Immature natural killer cell (primary cell): ENCODE data around the gene KATNA1. TPM values are rescaled to one million over a fixed set of nuclear protein-coding genes. Genes with fewer than 3 reads are reported as not detected.
"Not testable (repeated sequence)": the region's sequence is repeated elsewhere in the genome, so short reads cannot be mapped to it uniquely, and the experiment has no call there.

ENCODE experiments used
- DNase-seq, 3 donors: peaks; one replicate each; pipeline ENCODE4 v3.0.0; 2022; ENCODE audit warnings: mixed read lengths in 1 of 3
- H3K27ac Mint-ChIP-seq, 6 donors: one replicate each; pipeline ENCODE4 v1.8.0; 2020; ENCODE audit warnings: mixed read lengths in 6 of 6, mild to moderate bottlenecking in 5 of 6, inconsistent platforms in 4 of 6, moderate library complexity in 3 of 6
- H3K27me3 Mint-ChIP-seq, 3 donors: one replicate each; pipeline ENCODE4 v1.8.0; 2020 to 2021; ENCODE audit warnings: low read depth in 3 of 3, mild to moderate bottlenecking in 3 of 3, mixed read lengths in 3 of 3, moderate library complexity in 3 of 3, inconsistent platforms in 1 of 3
- H3K36me3 Mint-ChIP-seq, 3 donors: one replicate each; pipeline ENCODE4 v1.8.0; 2020; ENCODE audit warnings: mixed read lengths in 3 of 3, inconsistent platforms in 2 of 3, mild to moderate bottlenecking in 2 of 3
- H3K4me1 Mint-ChIP-seq, 2 donors: one replicate each; pipeline ENCODE4 v1.8.0; 2020; ENCODE audit warnings: inconsistent platforms in 2 of 2, mild to moderate bottlenecking in 2 of 2, mixed read lengths in 2 of 2, moderate library complexity in 1 of 2
- H3K4me3 Mint-ChIP-seq, 5 donors: one replicate each; pipeline ENCODE4 v1.8.0; 2020; ENCODE audit warnings: mild to moderate bottlenecking in 5 of 5, mixed read lengths in 5 of 5, inconsistent platforms in 3 of 5, moderate library complexity in 3 of 5
- H3K9me3 Mint-ChIP-seq, 6 donors: one replicate each; pipeline ENCODE4 v1.8.0; 2020; ENCODE audit warnings: mild to moderate bottlenecking in 6 of 6, mixed read lengths in 6 of 6, inconsistent platforms in 4 of 6, moderate library complexity in 3 of 6
- polyA plus RNA-seq, 3 donors: library from polyadenylated mRNA; unstranded; fragments of 300-500 nt; fragmentation: Illumina TruSeq; gene quantifications; one replicate each; pipeline ENCODE4 v1.2.3, GENCODE V29; 2021

Gene KATNA1
- 10 to 100 TPM; 21.4 to 30.7 (median 21.5) TPM for polyA plus RNA-seq

DNA sequence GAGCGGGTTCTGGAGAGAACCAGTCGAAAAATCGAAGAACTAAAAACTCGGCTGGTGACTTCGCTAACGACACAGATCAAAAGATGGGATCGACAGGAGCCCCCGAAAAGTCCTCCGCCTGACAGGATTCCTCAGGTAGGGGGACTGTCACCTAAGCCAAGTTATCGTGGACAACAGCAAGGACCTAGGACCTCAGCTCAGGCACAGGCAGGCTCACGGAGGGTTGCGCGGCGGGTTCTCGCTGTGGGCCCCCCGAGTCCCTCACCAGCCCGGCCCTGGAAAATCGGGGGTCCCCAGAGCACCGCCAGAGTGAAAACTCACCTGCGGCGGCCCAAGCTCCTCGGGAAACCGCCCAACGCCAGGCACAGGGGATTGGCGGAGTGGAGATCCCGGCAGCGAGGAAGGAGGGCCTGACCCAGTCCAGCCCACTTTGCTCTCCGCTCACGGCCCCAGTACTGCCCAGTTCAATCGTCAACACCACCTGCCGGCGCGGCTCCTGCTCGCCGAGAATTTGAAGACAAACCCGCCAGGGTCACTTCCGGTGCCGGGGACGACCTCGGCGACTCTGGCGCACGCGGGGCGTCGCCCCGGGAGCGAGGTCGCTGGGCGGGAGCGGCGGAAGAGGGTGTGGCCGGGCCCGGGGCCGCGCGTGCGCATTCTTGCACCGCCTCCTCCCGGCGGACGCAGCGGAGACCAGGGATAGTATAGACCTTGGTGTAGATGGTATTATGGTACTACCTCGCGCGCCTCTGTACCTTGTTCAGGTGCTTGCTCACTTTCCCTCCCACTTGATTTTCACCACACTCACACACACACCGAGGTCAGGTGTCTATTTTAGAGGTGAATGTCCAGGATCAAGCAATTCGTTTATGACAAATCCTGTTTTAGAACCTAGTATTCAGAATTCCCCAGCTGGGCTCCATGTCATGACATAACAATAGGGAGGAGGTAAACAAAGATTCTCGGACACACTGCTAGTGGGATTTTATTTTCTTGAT is at the start of gene KATNA1:
TSS of gene KATNA1 (minus strand) at position 567 of the 998 bp plus-strand sequence. CDS start 10,167 bp downstream, outside the sequence.
- peaks cover 0 to 6% (median 4%) of the 10 kb centered on the region in 3 donors for H3K27me3 Mint-ChIP-seq
- peak within 1 kb of the TSS; percentile 92 to 97 (median 95) for H3K4me3 Mint-ChIP-seq
- peak; percentile 81 to 83 (median 82) for DNase-seq
- no peaks in the 10 kb centered on the region for H3K36me3 Mint-ChIP-seq
- H3K27ac Mint-ChIP-seq, result peak within 1 kb of the TSS; percentile 79 to 92 (median 85)
- H3K4me1 Mint-ChIP-seq, result peaks cover 22 to 42% of the 10 kb centered on the region in 2 donors
- H3K9me3 Mint-ChIP-seq, result no peaks in the 10 kb centered on the region

DNA sequence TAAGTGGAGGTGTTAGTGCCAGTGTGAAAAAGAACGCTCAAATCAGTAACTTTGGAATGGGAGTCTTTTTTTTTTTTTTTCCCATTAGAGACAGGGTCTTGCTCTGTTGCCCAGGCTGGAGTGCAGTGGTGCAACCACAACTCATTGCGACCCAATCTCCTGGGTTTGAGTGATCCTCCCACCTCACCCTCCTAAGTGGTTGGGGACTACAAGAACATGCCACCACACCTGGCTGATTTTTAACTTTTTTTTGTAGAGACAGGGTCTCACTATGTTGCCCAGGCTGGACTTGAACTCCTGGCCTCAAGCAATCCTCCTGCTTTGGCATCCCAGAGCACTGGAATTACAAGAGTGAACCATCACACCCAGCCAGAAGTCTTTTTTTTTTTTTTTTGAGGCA is 49.7 kb upstream of the KATNA1 start:
- DNase-seq, result no peak
- peaks cover 23 to 42% of the 10 kb centered on the region in 2 donors for H3K4me1 Mint-ChIP-seq

DNA sequence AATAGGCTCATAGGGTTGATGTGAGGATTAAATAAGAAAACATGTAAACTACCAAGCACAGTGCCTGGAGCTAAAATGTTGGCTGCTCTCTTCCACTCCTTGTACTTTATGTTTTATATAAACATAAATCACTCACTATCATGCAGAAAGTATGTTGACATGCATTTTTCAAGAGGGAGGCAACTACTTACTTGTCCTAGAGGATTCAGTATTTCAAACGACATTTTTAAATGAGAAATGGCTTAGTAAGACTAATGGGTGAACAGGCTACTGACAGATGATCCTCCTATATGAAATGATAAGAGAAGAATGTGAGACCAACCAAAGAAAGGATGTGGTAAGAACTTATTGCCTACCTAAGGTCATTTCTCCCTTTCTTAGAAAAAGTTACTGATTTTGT is 48.4 kb upstream of the KATNA1 start:
- Mint-ChIP-seq H3K27ac (peak overlapping the region in 2 of 6 donors; percentile 4 to 29), H3K4me1 (peaks cover 23 to 40% of the 10 kb centered on the region in 2 donors), H3K9me3 (no peaks in the 10 kb centered on the region), H3K4me3 (no peak overlapping the region), H3K36me3 (peaks cover 0 to 4% (median 3%) of the 10 kb centered on the region in 3 donors), H3K27me3 (peaks cover 0 to 2% (median 0%) of the 10 kb centered on the region in 3 donors)
- DNase-seq, result no peak

More for the DNA sequence above, 49.7 kb upstream of the KATNA1 start:
- Mint-ChIP-seq H3K9me3 (no peaks in the 10 kb centered on the region), H3K36me3 (peaks cover 0 to 4% (median 3%) of the 10 kb centered on the region in 3 donors), H3K27ac (no peak overlapping the region), H3K27me3 (peaks cover 0 to 2% (median 0%) of the 10 kb centered on the region in 3 donors), H3K4me3 (no peak overlapping the region)

DNA sequence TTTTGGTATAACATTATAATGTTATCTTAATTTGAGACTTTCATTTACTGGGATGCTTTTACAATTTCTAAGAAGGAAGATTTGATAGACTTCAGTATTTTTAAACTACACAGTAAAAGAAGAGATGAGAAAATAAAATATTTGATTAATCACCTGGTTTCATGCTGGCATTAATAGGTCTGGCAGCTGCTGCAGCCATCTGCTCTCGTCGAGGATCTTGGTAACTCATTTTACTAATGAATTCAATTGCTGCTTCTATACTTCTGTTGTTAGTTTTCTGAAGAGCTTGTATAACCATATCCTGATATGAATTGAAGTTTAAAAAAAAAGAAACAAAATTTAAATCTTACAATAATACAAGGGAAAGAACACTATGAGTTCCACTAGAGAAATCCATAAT is 46.4 kb upstream of the KATNA1 start:
- H3K27ac Mint-ChIP-seq, result peak overlapping the region in 1 of 6 donors; percentile 26
- peaks cover 25 to 38% of the 10 kb centered on the region in 2 donors for H3K4me1 Mint-ChIP-seq
- peaks cover 0 to 6% (median 3%) of the 10 kb centered on the region in 3 donors for H3K36me3 Mint-ChIP-seq
- H3K4me3 Mint-ChIP-seq, result no peak overlapping the region
- H3K27me3 Mint-ChIP-seq, result no peaks in the 10 kb centered on the region
- H3K9me3 Mint-ChIP-seq, result no peaks in the 10 kb centered on the region
- no peak for DNase-seq

DNA sequence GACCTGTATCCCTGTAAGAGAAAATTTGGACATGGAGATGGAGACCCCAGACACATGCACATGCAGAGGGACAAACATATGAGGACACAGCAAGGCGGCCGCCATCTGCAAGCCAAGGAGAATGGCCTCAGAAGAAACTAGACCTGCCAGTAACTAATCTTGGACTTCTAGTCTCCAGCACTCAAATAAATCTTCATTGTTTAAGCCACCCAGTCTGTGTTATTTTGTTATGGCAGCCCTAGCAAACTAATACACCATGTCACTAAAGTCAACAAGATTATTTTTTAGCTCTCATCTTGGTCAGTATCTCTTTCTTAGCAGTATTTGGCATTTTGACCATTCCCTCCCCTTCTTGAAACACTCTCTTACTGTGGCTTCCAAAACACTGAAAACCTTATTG is 42.7 kb upstream of the KATNA1 start:
- DNase-seq, result no peak
- Mint-ChIP-seq H3K4me1 (peaks cover 16 to 55% of the 10 kb centered on the region in 2 donors), H3K9me3 (no peaks in the 10 kb centered on the region), H3K36me3 (peaks cover 0 to 6% (median 3%) of the 10 kb centered on the region in 3 donors), H3K4me3 (no peak overlapping the region), H3K27me3 (no peaks in the 10 kb centered on the region), H3K27ac (peak overlapping the region in 3 of 6 donors; percentile 24 to 42 (median 37))

DNA sequence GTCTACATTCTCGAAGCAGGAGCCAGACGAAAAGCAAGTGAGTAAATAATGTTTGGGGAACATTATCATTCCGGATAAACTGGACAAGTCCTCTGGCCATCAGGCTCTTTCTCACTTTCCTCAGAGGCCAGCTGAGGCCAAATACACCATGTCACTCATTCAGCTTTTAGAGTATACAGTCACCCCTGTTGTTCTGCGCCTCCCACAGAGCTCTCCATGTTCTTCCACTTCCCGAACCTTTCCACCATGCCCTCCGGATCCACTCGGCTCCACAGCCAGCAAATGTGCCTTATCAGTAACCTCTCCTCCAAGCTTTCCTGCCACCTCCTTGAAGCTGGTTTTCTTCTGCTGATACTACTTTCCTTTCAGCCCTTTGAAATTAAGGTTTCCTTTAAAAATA is 37.7 kb upstream of the KATNA1 start:
- Mint-ChIP-seq H3K27me3 (no peaks in the 10 kb centered on the region), H3K36me3 (peaks cover 3 to 17% (median 16%) of the 10 kb centered on the region in 3 donors), H3K4me3 (no peak overlapping the region), H3K9me3 (no peaks in the 10 kb centered on the region), H3K27ac (peak overlapping the region in 4 of 6 donors; percentile 22 to 78 (median 54)), H3K4me1 (peaks cover 15 to 62% of the 10 kb centered on the region in 2 donors)
- no peak for DNase-seq

DNA sequence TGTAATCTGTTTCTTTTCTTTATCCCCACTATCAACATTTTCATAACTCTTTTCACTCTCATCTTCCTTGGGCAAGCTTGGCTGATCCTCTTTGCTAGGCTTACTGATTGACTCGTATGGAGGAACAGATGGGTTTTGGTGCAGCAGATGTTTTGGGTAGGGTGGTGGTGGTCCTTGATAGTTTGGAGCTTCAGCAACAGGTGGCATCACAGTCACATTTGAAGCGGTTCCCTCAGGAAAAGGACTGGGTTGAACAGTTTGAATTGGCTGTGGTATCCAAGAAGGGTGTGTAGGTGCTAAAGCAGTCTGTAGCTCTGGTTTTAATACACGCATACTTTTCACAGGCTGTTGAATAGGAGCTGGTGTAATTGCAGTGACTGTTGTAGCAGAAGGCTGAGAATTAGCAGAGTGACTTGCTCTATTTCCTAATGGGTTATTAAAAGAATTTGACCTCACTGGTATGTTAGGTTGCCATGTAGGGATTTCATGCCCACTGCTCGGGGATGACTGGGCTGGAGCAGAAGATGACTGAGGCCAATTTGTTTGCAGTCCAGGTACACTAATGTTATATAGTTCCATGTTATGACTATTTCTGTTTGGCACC is 34.8 kb upstream of the KATNA1 start:
- Mint-ChIP-seq H3K4me1 (peaks cover 14 to 52% of the 10 kb centered on the region in 2 donors), H3K9me3 (no peaks in the 10 kb centered on the region), H3K27ac (peak overlapping the region in 3 of 6 donors; percentile 8 to 82 (median 38)), H3K27me3 (no peaks in the 10 kb centered on the region), H3K36me3 (peaks cover 5 to 22% (median 18%) of the 10 kb centered on the region in 3 donors), H3K4me3 (no peak overlapping the region)
- DNase-seq, result no peak

DNA sequence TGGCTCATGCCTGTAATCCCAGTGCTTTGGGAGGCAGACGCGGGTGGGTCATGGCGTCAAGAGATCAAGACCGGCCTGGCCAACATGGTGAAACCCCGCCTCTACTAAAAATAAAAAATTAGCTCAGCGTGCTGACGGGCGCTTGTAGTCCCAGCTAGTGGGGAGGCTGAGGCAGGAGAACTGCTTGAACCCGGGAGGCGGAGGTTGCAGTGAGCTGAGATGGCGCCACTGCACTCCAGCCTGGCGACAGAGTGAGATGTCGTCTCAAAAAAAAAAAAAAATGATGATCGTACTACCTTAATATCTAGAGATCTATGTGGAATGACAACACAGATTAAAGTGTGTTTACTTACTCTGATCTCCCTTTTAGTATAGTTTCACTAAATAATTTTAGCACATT is 33.3 kb upstream of the KATNA1 start:
- not testable (repeated sequence) for H3K4me3 Mint-ChIP-seq, DNase-seq, H3K27ac Mint-ChIP-seq, H3K27me3 Mint-ChIP-seq, H3K9me3 Mint-ChIP-seq
- Mint-ChIP-seq H3K36me3 (peaks cover 5 to 29% (median 24%) of the 10 kb centered on the region in 3 donors), H3K4me1 (peaks cover 18 to 50% of the 10 kb centered on the region in 2 donors)

DNA sequence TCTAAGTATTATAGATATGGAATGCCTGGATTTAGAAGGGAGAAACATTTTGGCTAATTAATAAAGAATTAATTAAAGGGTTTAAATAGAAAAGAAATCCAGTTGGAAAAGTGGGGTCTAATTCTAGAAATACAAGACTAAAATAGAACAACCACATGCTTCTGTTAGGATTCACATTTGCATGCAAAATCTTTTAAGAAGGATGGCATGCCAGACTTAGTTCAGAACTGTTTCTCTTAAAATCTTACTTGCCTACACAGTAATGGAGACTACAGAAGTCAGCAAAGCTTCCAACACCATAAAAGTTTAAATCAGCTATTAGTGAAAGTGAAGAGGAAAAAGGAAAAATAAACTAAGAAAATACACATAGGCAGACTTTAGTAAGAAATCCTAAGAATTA is 32.7 kb upstream of the KATNA1 start:
- no peaks in the 10 kb centered on the region for H3K27me3 Mint-ChIP-seq
- H3K4me3 Mint-ChIP-seq, result no peak overlapping the region
- H3K36me3 Mint-ChIP-seq, result peaks cover 5 to 34% (median 27%) of the 10 kb centered on the region in 3 donors
- peaks cover 11 to 44% of the 10 kb centered on the region in 2 donors for H3K4me1 Mint-ChIP-seq
- DNase-seq, result no peak
- no peaks in the 10 kb centered on the region for H3K9me3 Mint-ChIP-seq
- H3K27ac Mint-ChIP-seq, result peak overlapping the region in 2 of 6 donors; percentile 37 to 66

DNA sequence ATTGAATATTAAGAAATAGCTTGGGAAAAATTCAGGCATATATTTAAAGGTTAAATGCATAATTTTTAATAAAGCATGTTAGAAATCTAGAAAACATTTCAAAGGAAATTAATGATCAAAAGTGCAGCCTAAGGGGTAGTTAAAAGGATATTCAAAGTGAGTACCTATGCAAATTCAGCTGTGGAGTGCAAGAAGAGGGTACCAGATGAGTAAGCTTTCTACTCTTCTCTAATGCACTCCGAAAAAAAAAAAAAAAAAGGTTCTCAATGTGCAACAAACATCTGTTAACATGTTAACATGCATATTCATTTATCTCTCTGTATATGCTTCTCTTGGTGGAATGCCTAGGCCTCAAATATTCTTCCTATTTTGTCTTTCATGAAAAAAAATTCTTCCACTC is 32.0 kb upstream of the KATNA1 start:
- H3K36me3 Mint-ChIP-seq, result peaks cover 9 to 37% (median 27%) of the 10 kb centered on the region in 3 donors
- no peaks in the 10 kb centered on the region for H3K27me3 Mint-ChIP-seq
- H3K9me3 Mint-ChIP-seq, result no peaks in the 10 kb centered on the region
- peaks cover 9 to 38% of the 10 kb centered on the region in 2 donors for H3K4me1 Mint-ChIP-seq
- no peak overlapping the region for H3K4me3 Mint-ChIP-seq
- peak overlapping the region in 1 of 6 donors; percentile 37 for H3K27ac Mint-ChIP-seq
- DNase-seq, result no peak

DNA sequence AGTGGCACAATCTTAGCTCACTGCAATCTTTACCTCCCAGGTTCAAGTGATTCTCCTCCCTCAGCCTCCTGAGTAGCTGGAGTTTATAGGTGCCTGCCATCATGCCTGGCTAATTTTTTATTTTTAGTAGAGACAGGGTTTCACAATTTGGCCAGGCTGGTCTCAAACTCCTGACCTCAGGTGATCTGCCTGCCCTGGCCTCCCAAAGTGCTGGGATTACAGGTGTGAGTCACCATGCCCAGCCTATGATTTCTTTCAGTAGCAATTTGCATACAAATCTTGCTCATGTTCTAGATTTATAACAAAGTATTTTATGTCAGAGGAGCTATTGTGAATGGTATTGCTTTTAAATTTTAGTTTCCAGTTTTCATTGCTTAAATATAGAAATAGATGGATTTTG is 23.8 kb upstream of the KATNA1 start:
- Mint-ChIP-seq H3K36me3 (peaks cover 19 to 40% (median 21%) of the 10 kb centered on the region in 3 donors), H3K4me1 (peaks cover 4 to 13% of the 10 kb centered on the region in 2 donors)

DNA sequence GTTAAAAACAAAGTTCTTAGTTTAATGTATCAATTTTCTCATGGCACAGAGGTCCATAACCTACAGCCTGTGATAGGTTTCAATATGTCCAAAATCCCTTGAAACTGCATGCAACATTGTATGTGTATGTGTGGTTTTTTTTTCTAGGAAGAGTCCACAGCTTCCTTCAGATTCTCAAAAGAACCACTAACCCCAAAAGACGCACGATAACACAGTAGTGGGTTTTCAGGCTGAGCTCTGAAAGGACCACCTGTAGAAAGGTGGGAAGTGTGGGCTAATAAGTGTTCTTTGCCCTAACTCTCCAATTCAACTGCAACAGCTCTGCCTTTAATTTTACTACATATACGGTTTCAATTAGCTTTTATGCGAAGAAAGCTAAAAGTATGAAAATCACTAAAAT is 11.5 kb upstream of the KATNA1 start:
- DNase-seq, result no peak
- no peak overlapping the region for H3K4me3 Mint-ChIP-seq
- H3K27ac Mint-ChIP-seq, result no peak overlapping the region
- peaks cover 0 to 2% (median 2%) of the 10 kb centered on the region in 3 donors for H3K27me3 Mint-ChIP-seq
- no peaks in the 10 kb centered on the region for H3K4me1 Mint-ChIP-seq
- peaks cover 0 to 32% (median 13%) of the 10 kb centered on the region in 3 donors for H3K36me3 Mint-ChIP-seq
- H3K9me3 Mint-ChIP-seq, result no peaks in the 10 kb centered on the region

More for the DNA sequence above, 23.8 kb upstream of the KATNA1 start:
- not testable (repeated sequence) for DNase-seq, H3K27ac Mint-ChIP-seq, H3K27me3 Mint-ChIP-seq, H3K4me3 Mint-ChIP-seq, H3K9me3 Mint-ChIP-seq

DNA sequence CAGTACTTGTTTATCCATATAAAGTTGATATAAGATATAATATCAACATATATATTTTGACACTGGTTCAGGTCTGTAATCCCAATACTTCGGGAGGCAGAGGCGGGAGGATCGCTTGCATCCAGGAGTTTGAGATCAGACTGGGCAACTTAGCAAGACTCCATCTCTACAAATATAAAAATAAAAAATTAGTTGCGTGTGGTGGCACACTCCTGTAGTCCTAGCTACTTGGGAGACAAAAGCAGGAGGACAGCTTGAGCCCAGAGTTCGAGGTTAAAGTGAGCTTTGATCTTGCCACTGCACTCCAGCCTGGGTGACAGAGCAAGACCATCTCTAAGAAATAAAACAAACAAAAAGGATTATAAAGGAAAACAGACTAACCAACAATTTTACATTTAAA is 8.9 kb upstream of the KATNA1 start:
- H3K27ac Mint-ChIP-seq, result no peak overlapping the region
- no peaks in the 10 kb centered on the region for H3K9me3 Mint-ChIP-seq
- H3K27me3 Mint-ChIP-seq, result peaks cover 0 to 2% (median 2%) of the 10 kb centered on the region in 3 donors
- peaks cover 0 to 20% (median 7%) of the 10 kb centered on the region in 3 donors for H3K36me3 Mint-ChIP-seq
- H3K4me1 Mint-ChIP-seq, result no peaks in the 10 kb centered on the region
- no peak overlapping the region for H3K4me3 Mint-ChIP-seq
- no peak for DNase-seq
